ENCODE measurements around the gene HOXC11.

DNA sequence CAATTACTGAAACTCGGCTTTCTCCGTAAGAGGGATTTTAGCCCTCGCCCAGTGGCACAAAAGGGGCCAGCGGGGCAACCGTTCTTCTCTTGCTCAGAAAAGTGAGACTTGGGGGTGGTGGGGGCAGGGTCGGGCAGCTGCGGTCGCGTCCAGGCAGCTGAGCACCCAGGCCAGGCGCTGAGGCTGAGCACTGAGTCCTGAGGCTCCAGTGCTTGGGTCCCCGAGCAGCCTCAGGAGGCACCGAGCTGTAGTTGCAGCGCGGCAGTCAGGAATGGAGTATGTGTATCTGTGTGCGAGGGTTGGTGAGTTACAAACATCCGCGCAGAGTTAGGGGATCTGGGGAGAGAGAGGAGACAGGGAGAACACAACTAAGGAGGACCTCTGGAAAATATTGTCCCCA lies 51.2 kb downstream of the HOXC11 start:
- TF ChIP-seq, protein P1, sequence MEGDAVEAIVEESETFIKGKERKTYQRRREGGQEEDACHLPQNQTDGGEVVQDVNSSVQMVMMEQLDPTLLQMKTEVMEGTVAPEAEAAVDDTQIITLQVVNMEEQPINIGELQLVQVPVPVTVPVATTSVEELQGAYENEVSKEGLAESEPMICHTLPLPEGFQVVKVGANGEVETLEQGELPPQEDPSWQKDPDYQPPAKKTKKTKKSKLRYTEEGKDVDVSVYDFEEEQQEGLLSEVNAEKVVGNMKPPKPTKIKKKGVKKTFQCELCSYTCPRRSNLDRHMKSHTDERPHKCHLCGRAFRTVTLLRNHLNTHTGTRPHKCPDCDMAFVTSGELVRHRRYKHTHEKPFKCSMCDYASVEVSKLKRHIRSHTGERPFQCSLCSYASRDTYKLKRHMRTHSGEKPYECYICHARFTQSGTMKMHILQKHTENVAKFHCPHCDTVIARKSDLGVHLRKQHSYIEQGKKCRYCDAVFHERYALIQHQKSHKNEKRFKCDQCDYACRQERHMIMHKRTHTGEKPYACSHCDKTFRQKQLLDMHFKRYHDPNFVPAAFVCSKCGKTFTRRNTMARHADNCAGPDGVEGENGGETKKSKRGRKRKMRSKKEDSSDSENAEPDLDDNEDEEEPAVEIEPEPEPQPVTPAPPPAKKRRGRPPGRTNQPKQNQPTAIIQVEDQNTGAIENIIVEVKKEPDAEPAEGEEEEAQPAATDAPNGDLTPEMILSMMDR (IDR thresholded peaks at IDR 0.05; ENCODE audit: insufficient read depth, low read length): no peak
- no peak for TF ChIP-seq POLR2AphosphoS5 (IDR thresholded peaks at IDR 0.05; ENCODE audit: low read depth)
- TF ChIP-seq, protein P2, sequence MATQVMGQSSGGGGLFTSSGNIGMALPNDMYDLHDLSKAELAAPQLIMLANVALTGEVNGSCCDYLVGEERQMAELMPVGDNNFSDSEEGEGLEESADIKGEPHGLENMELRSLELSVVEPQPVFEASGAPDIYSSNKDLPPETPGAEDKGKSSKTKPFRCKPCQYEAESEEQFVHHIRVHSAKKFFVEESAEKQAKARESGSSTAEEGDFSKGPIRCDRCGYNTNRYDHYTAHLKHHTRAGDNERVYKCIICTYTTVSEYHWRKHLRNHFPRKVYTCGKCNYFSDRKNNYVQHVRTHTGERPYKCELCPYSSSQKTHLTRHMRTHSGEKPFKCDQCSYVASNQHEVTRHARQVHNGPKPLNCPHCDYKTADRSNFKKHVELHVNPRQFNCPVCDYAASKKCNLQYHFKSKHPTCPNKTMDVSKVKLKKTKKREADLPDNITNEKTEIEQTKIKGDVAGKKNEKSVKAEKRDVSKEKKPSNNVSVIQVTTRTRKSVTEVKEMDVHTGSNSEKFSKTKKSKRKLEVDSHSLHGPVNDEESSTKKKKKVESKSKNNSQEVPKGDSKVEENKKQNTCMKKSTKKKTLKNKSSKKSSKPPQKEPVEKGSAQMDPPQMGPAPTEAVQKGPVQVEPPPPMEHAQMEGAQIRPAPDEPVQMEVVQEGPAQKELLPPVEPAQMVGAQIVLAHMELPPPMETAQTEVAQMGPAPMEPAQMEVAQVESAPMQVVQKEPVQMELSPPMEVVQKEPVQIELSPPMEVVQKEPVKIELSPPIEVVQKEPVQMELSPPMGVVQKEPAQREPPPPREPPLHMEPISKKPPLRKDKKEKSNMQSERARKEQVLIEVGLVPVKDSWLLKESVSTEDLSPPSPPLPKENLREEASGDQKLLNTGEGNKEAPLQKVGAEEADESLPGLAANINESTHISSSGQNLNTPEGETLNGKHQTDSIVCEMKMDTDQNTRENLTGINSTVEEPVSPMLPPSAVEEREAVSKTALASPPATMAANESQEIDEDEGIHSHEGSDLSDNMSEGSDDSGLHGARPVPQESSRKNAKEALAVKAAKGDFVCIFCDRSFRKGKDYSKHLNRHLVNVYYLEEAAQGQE (IDR thresholded peaks at IDR 0.05; ENCODE audit: insufficient replicate concordance, low read depth): no peak
